Panc1 (cell line): Measurements from ENCODE around the gene C19orf12.

Experiments
- CTCF ChIP-seq: fragments of 450-650 bp; IDR thresholded peaks from 2 replicates; pipeline ENCODE4 v1.5.1; 2017; ENCODE audit warnings: mild to moderate bottlenecking
- POLR2AphosphoS5 ChIP-seq: IDR thresholded peaks from 2 replicates; pipeline ENCODE4 v1.6.1; 2012; ENCODE audit warnings: mild to moderate bottlenecking, low read depth, low read length, moderate library complexity

- TF ChIP-seq CTCF (no peak), POLR2AphosphoS5 (no peak)
Measured at GRCh38 chr19:29727906-29728305, 12.8 kb upstream of the C19orf12 start.
